Endothelial cell of hepatic sinusoid (primary cell): ENCODE data around the gene RFC3.

Source experiments
- in situ Hi-C: cut with HindIII; loops from 2 replicates; pipeline ENCODE4 v1.10.0; 2017; ENCODE audit warnings: low sequenced_read_pairs

Gene RFC3

DNA sequence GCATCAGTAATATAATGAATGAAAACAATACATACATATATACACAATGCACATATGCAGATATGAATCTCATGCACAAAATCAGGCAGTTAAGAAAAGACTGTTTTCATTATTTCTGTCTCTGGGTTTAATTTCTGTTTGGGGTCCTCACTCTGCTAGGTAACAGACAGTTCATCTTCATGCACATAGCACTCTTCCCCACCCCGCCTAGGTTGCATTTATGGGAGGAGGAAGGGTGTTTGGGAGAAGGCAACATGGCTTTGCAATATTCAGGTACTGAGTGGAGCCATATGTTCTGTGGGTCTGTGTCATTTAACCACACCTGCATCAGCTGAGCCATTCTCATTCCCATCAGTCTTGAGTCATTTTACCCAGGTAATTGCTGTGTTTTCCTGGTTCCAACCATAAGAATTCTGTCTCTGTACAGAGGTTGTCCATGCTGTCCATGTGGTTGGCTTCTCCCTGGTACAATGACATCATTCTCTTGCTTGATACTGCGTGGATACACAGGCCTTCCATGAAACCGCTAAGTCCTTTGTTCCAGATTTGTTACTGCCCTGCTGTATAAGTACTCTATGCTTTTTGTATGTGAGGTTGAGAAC lies 45.3 kb downstream of the RFC3 start:
- in situ Hi-C loops: no loop called here

DNA sequence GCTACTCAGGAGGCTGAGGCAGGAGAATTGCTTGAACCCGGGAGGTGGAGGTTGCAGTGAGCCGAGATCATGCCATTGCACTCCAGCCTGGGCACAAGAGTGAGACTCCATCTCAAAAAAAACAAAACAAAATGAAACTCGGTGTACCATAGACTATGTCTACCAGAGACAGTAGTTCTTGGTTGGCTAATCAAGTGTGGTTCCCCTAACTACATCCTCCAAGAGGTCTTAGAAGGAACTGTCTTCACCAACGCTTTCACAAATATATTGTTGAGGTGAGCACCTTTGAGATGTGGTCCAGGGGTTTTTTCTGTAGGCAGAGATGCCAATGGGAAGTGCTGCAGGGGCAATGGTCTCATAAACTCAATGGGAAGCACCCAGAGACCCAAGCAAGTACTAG lies 48.0 kb downstream of the RFC3 start:
- in situ Hi-C loops: no loop called here

DNA sequence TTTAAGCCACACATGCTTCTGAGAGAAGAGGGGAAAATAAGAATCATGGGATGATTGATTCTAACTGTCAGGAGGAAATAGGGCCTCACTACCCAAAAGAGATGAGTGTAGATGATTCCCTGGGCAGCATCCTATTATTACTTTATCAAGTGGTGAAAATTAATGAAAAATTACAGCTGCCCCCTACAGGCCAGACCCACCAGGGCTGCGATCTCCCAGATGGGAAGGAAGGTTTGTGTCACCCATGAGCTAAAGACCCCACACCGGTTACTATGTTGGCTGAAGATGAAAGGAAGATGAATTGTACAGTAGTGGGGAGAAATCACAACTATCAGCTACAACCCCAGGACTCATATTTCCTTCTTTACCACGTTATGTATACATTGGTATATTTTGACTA lies 49.5 kb downstream of the RFC3 start:
- in situ Hi-C loops: no loop called here

DNA sequence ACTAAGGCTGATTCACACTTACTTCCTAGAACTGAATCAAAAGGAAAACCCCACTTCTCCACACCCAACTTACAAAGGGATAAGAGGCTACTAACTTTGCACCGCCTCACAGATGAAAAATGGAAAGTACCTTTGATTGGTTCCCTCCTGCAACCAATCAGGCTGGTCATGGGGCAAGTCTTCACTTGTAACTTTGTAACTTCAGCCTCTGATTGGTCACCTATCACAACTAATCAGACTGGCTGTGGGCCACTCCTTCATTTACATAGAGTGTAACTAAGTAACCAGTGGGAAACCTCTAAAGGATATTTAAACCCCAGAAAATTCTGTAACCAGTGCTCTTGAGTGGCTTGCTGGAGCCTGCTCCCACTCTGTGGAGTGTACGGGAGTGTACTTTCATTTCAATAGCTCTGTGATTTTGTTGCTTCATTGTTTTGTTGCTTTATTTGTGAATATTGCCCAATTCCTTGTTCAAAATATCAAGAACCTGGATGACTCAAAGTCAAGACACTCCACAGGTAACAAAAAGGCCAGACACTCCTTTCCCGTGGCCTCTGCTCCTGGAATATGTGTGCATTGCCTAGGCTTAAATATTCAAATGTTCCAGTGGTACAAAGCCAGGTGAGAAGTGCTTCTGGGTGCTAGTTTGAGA lies 50.5 kb downstream of the RFC3 start:
- in situ Hi-C loops: no loop called here

DNA sequence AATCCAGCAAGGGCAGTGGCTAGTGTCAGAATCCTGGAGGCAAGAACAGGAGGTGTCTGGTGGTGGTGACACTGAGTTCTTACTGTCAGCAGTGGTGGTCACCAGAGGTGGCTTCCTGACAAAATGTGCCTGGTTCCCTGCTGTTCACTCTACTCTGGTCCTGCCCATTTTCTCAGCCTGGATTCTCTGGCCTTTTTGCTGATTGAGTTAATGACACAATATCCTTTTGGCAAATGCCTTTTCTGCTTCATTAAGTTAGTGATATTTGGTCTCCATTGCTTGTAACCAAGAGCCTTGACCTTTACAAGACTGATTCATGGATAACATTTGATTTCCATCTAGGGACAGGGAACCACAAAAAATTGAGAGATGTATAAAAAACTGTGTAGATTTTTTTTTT lies 51.1 kb downstream of the RFC3 start:
- in situ Hi-C loops: no loop called here

DNA sequence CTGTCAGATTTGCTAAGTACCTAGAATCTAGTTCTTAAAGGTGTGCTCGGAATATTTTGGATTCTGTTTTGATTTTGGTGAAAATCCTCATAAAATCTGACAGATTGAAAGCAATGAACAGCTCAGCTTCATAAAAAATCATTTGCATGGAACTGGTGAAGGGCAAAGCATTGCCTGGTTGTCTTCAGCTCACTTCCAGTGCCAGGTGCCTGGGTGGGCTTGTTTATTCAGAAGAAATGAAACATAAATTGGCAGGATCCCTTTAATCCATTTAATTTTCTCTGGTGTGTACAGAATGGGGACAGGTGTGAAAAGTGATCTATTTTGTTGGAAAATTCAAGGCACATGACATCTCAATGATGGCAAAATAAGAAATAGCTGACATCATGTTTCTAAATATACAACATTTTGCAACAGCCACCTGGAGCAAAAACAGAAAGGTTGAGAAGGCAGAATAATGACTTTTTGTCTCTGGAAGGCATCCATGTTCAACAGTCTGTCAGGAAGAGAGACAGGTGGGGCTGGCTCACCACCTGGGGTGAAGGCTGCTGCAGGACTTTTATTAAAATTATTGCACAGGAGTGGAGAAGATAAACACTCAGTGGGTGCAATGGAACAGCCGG lies 52.2 kb downstream of the RFC3 start:
- in situ Hi-C loops: no loop called here

DNA sequence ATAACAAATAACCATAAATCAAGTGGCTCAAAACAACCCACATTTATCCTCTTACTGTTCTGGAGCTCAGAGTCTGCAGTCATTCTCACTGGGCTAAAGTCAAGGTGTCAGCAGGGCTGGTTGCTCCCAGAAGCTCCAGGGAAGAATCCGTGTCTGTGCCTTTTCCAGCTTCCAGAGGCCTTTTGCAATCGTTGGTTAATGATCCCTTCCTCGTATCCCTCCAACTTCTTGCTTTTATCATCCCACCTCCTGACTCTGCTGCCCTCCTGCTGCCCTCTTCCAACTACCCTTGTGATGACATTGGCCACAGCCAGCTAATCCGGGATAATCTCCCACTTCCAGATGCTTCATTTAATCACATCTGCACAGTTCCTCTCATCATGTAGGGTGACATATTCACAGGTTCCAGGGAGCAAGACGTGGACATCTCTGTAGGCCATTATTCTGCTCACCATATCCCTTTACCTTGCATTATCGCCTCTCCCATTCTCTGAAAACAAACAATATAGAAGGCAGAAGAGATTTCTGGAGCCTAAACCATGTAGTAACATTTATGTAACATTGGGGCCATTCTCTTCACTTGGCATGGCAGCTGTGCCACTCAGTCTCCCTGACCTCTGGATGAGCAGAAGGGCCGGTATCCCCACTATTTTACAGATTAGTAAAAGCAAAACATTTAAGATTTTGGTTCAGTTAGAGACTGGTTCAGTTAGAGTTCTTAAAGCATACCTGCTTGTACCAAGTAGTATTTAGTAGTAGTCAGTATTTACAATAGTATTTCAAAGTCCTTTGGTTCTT lies 53.5 kb downstream of the RFC3 start:
- in situ Hi-C loops: no loop called here

DNA sequence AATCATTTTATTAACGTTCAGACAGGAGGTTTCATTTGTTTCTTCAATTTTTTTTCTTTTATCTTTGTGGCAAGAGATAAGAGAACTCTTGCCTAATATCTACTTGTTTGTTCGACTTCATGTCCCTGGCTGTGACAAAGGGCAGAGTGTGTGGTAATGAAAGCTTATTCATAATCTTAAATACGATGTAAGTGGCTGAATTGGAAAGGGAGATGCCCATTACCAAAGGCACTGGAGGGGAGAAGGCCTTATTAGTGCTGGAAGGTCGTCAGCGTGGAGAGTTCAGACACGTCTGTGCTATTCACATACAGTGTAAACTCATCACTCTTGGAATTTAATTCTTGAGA lies 54.0 kb downstream of the RFC3 start:
- in situ Hi-C loops: no loop called here

DNA sequence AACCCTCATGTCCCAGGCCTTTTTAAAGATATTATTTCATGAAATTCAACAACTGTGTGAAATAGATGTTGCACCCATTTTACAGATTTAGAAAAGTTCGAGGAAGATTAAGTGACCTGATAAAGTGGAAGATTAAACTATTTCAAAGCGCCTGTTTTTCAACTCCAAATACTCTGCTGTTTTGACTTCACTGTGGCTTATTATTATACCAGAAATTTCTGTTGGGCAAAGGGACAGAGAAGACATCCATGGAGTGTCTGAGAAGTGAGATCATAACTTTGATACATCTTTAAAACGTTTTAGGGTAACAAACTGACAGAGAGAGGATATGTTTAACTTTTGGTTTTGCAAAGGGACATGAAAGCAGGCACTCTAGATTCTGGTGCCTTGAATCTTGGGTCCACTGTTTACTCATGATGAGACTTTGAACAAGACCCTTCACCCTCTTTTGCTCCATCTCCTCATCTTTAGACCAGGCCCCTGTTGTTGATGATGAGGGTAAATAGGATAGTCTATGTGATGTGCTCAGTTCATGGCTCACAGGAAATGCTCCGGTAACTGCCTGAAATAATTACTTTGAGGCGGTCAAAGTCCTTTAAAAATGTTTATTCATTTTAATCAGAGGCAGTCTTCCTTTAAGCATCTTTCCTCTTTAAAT lies 55.4 kb downstream of the RFC3 start:
- in situ Hi-C loops: no loop called here

DNA sequence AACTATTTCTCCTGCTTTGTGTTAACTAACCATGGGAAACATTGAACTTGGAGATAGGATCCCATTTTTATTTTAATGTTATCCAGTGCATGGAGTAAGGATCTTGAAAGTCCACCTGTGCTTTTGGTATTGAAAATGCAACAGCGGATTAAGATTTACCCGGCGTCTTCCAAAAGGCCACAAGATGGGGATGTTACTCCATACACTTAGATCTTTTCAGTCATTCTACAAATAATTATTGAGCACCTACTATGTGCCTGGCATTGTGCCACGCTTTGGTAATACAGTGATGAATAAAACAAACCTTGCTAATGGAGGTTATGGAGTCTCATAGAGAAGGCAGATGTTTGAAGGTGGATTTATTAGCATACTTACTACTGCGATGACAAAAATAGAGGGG lies 56.9 kb downstream of the RFC3 start:
- in situ Hi-C loops: no loop called here

DNA sequence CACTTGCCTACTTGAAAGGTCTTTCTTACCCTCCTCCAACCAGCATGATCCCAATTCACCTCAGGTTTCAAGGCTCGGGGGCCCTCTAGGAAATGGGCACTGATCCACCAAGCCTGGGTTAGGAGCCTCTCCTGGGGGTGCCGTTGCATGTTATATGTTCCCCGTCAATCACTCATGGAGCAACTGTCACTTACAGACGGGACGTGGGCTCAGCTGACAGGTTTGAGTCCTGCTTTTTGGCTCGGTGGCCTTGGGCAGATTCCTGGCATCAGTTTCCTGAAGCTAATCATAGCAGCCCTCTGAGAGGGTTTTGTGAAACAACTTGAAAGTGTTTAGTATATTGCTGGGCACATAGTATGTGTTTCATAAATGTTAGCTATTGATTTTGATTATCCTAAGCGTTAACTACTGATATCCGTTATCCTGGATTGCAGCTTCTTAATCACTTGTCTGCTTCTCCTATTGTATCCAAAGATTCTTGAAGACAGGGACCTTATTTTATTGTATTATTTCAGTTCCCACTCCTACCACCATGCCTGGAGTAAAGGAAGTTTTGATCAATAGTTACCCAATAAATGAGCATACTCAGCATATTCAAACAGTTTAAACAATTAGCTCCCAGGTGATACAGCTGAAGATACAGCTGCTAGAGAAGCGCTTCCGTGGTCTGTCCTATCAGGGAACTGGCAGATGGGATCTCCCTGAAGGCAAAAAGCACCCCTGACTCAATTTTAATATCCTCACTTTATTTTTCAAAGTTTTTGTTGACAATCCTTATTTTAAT lies 57.9 kb downstream of the RFC3 start:
- in situ Hi-C loops: no loop called here

DNA sequence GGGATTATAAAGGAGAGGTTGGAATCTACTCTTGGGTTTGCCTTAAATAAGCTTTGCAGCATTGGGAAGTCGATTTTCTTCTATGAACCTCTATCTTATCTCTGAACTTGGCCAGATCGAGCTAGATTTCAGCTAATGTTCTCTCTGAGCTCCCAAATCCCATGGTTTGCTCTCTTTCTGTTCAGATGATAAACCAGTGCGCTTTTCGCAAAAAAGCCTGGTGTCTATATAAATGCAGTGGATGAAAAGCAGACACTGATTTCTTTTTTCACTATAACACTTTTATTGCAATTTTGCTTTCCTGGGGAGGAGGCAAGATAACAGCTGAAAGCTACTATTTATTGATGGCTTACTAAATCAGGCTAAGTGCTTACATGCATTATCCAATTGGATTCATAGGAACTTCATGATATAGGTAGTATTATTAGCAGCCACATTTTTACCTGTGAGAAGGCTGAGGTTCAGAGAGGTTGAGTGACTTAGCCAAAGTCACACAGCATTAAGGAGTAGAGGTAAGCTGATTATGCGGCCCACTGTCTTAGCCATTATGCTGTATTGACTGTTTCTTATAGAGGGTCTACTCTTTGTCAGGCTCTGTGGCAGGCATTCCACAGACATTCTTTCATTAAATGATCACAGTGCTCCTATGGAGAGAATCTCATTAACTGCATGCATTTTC lies 58.9 kb downstream of the RFC3 start:
- in situ Hi-C loops: no loop called here

DNA sequence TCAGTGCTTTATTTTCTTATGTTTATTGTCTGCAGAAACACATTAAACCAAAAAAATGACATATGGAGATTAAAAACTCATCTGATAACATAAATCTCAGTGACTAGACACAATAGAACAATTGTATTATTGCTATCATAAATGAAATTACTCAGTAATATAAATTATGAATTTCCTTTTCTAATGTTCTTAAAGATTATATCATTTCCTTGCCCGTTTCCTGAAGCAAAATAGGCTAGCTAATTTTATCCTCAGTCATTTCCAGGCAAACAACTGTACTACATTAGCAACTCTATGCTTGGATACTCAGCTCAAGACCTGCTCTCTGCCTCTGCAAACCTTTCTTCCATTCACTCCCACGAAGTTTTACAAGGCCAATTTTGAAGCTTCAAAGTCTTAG lies 61.2 kb downstream of the RFC3 start:
- in situ Hi-C loops: no loop called here

DNA sequence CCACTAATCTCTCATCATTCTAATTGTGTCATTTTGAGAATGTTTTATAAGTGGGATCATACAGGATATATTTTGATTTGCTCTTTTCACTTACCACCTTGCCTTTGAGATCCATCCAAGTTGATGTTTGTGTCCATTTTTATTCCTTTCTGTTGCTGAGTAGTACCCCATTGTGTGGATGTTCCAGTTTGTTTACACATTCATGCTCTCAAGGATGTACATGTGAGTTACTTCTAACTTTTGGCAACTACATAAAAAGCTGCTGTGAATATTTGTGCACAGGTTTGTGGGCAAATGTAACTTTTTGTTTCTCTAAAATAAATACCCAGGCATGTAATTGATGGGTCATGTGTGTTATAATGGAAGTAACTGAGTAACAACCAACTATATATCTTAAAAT lies 64.9 kb downstream of the RFC3 start:
- in situ Hi-C loops: no loop called here

DNA sequence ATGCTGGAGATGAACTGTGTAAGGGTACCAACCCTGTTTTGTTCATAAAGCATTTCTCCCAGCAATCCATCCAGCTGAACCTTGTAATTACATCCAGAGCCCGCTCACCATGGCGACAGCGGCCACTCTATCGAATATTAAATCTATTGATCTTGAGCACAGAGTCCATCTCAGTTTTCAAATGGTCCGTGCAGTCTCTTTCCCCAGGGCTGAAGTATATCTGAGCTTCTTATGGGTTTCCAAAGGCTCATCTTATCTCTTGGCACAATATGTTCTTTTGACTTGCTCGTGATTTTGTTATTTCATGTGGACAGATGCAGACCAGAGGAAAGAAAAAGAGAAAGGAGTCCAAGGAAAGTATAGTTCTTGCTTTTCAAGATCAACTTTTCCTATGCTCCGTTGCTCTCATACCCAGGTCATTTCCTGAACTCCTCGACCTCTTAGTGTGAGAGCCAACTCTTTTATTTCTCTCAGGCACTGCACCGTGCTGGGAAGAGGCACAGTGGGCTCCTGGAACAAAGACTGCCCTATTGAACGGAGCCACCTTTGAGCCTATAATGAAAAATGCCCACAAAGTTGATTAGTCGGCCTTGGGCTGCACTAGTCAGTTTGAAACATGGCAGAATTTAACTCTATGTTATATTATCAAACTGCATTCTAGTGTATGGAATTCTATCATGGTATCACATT lies 66.7 kb downstream of the RFC3 start:
- in situ Hi-C loops: no loop called here
